ENCODE measurements around the gene CFAP77. TPM values are rescaled to one million over a fixed set of nuclear protein-coding genes. Genes with fewer than 3 reads are reported as not detected.

The CFAP77 gene
- total RNA-seq, 1 experiment from 2014 or later = 0.11 TPM

- Histone ChIP-seq H3K27ac (ENCODE audit: low read length) (no peak overlapping the region), H3F3A (ENCODE audit: low read length, unreplicated experiment) (no peaks in the 10 kb centered on the region), H3K27me3 (ENCODE audit: low read length) (no peaks in the 10 kb centered on the region), H3K36me3 (ENCODE audit: low read depth, low read length) (no peaks in the 10 kb centered on the region), H2AFZ (ENCODE audit: low read length) (no peak overlapping the region), H3K9me3 (ENCODE audit: low read length) (no peaks in the 10 kb centered on the region), H3K4me3 (ENCODE audit: low read length) (no peak overlapping the region), H3K9me2 (replicated peaks; ENCODE audit: low read length) (no peaks in the 10 kb centered on the region), H3K4me1 (ENCODE audit: insufficient read depth, low read length) (no peaks in the 10 kb centered on the region), H3K9ac (ENCODE audit: low read length) (no peak overlapping the region), H4K20me1 (ENCODE audit: low read length) (no peaks in the 10 kb centered on the region), H3K79me2 (ENCODE audit: low read length) (no peaks in the 10 kb centered on the region), H3K4me2 (ENCODE audit: low read length) (no peak overlapping the region)
- ATAC-seq (no peak), DNase-seq (no peak)
- intact Hi-C loops (cut with micrococcal nuclease) = no loop called here
- ChIA-PET POLR2A (ENCODE audit: unreplicated experiment) (no interaction called here), CTCF (no interaction called here)
- no peak for TF ChIP-seq EZH2phosphoT487 (IDR thresholded peaks at IDR 0.05; ENCODE audit: borderline replicate concordance, low read length)
- no peak for TF ChIP-seq CTCF (conservative IDR thresholded peaks at IDR 0.05; ENCODE audit: low read depth, low read length)
- no peak for TF ChIP-seq EZH2 (IDR thresholded peaks at IDR 0.05; ENCODE audit: low read length, unreplicated experiment)
- BruUV-seq (replicated peaks) = no TSS peak
Measured at GRCh38 chr9:132583584-132584304, 173.7 kb downstream of the CFAP77 start.

- POLR2A ChIA-PET (ENCODE audit: unreplicated experiment) = no interaction called here
- no peak overlapping the region for H3K9ac ChIP-seq (ENCODE audit: low read length)
- H3K4me3 ChIP-seq (ENCODE audit: low read length) = no peak overlapping the region
- H3K4me1 ChIP-seq (ENCODE audit: insufficient read depth, low read length) = no peaks in the 10 kb centered on the region
- DNase-seq (peak; percentile 4), ATAC-seq (no peak)
- BruUV-seq (replicated peaks) = no TSS peak
- H4K20me1 ChIP-seq (ENCODE audit: low read length) = no peaks in the 10 kb centered on the region
- intact Hi-C loops (cut with micrococcal nuclease) = no loop called here
- no peak overlapping the region for H3K4me2 ChIP-seq (ENCODE audit: low read length)
- CTCF ChIA-PET = interaction anchor here (0.6 kb wide), 1 partner anchor 10 kb away, joined by 3 read pairs; no protein-coding TSS in a partner anchor
- no peak for TF ChIP-seq CTCF (conservative IDR thresholded peaks at IDR 0.05; ENCODE audit: low read depth, low read length)
- no peak for TF ChIP-seq EZH2phosphoT487 (IDR thresholded peaks at IDR 0.05; ENCODE audit: borderline replicate concordance, low read length)
- TF ChIP-seq EZH2 (IDR thresholded peaks at IDR 0.05; ENCODE audit: low read length, unreplicated experiment) = no peak
- H2AFZ ChIP-seq (ENCODE audit: low read length) = no peak overlapping the region
- no peaks in the 10 kb centered on the region for H3K79me2 ChIP-seq (ENCODE audit: low read length)
- H3F3A ChIP-seq (ENCODE audit: low read length, unreplicated experiment) = no peaks in the 10 kb centered on the region
- H3K36me3 ChIP-seq (ENCODE audit: low read depth, low read length) = no peaks in the 10 kb centered on the region
- no peaks in the 10 kb centered on the region for H3K27me3 ChIP-seq (ENCODE audit: low read length)
- no peak overlapping the region for H3K27ac ChIP-seq (ENCODE audit: low read length)
- no peaks in the 10 kb centered on the region for H3K9me2 ChIP-seq (replicated peaks; ENCODE audit: low read length)
- H3K9me3 ChIP-seq (ENCODE audit: low read length) = no peaks in the 10 kb centered on the region
Measured at GRCh38 chr9:132584601-132585560, 174.9 kb downstream of the CFAP77 start.

Data from PC-3 (cell line).